ENCODE data around the gene CES5A. TPM values are rescaled to one million over a fixed set of nuclear protein-coding genes. Genes with fewer than 3 reads are reported as not detected.

The CES5A gene
- polyA plus RNA-seq, 2 of the 4 experiments (the other 2 are of a cell fraction): not detected

GRCh38 chr16:55843105-55843395 is 32.1 kb downstream of the CES5A start:
- WGBS (ENCODE audit: missing lambda C conversion rate): 49% methylated on average over 2 of the region's 2 CpGs
- no peak overlapping the region for H3K4me2 ChIP-seq
- ChIA-PET CTCF (no interaction called here), POLR2A (no interaction called here)
- TF ChIP-seq EP300 (IDR thresholded peaks at IDR 0.05): no peak
- H3K4me3 ChIP-seq: no peak overlapping the region
- H3K27ac ChIP-seq: no peak overlapping the region
- no peaks in the 10 kb centered on the region for H3K4me1 ChIP-seq
- no peak for ATAC-seq
- no peaks in the 10 kb centered on the region for H3K9me3 ChIP-seq
- DNase-seq (ENCODE audit: low read depth in 1 of 2, low spot score in 1 of 2): no peak
- no peak for FAIRE-seq

- DNase-seq (ENCODE audit: low read depth in 1 of 2, low spot score in 1 of 2) (peak; percentile 36 to 64), ATAC-seq (peak; percentile 84 to 92; a peak in 5 of 6 replicates), FAIRE-seq (peak; percentile 13)
- H3K4me1 ChIP-seq: no peaks in the 10 kb centered on the region
- ChIA-PET CTCF (interaction anchor here (0.8 to 5.4 kb wide), 14 partner anchors 9 to 476 kb away, joined by 3 to 58 read pairs (median 4); partner anchors contain the start of gene CES1), POLR2A (no interaction called here)
- H3K4me2 ChIP-seq: no peak overlapping the region
- no peaks in the 10 kb centered on the region for H3K9me3 ChIP-seq
- 41% methylated on average over 10 of the region's 11 CpGs for WGBS (ENCODE audit: missing lambda C conversion rate)
- no peak overlapping the region for H3K27ac ChIP-seq
- no peak overlapping the region for H3K4me3 ChIP-seq
- TF ChIP-seq ESRRA (IDR thresholded peaks at IDR 0.05; ENCODE audit: borderline replicate concordance, low read length): no peak
- no peak for TF ChIP-seq BCL3 (IDR thresholded peaks at IDR 0.05)
- TF ChIP-seq FOXS1 (CRISPR knock-in tag; IDR thresholded peaks at IDR 0.05): no peak
- no peak for TF ChIP-seq CHD4 (IDR thresholded peaks at IDR 0.05; ENCODE audit: borderline replicate concordance)
- TF ChIP-seq ZNF302 (CRISPR knock-in tag; IDR thresholded peaks at IDR 0.05): no peak
- no peak for TF ChIP-seq JUN (IDR thresholded peaks at IDR 0.05)
- peak; percentile 76 for TF ChIP-seq CTCF (IDR thresholded peaks at IDR 0.05)
- TF ChIP-seq BHLHE40 (IDR thresholded peaks at IDR 0.05; ENCODE audit: low read depth, low read length): no peak
- no peak for TF ChIP-seq HES2 (IDR thresholded peaks at IDR 0.05)
- TF ChIP-seq SMC3 (IDR thresholded peaks at IDR 0.05): peak; percentile 64
- no peak for TF ChIP-seq NPAS2 (CRISPR knock-in tag; IDR thresholded peaks at IDR 0.05; ENCODE audit: borderline replicate concordance)
- TF ChIP-seq ZFP36 (IDR thresholded peaks at IDR 0.05; ENCODE audit: borderline replicate concordance, partially characterized antibody): no peak
- TF ChIP-seq RAD21 (conservative IDR thresholded peaks at IDR 0.05 in 1 of 2, IDR thresholded peaks at IDR 0.05 in 1 of 2): peak; percentile 82 to 92
- no peak for TF ChIP-seq FOSL2 (IDR thresholded peaks at IDR 0.05)
- TF ChIP-seq FOSL2 (CRISPR knock-in tag; IDR thresholded peaks at IDR 0.05): no peak
- TF ChIP-seq KDM5A (IDR thresholded peaks at IDR 0.05): no peak
- no peak for TF ChIP-seq HEYL (CRISPR knock-in tag; IDR thresholded peaks at IDR 0.05)
These were observed 32.6 kb downstream of the CES5A start for GRCh38 chr16:55842369-55843104.

GRCh38 chr16:55839115-55839514 is 36.1 kb downstream of the CES5A start:
- H3K9me3 ChIP-seq: no peaks in the 10 kb centered on the region
- ATAC-seq (no peak), FAIRE-seq (no peak), DNase-seq (ENCODE audit: low read depth in 1 of 2, low spot score in 1 of 2) (no peak)
- POLR2A ChIA-PET: no interaction called here
- WGBS (ENCODE audit: missing lambda C conversion rate): 49% methylated on average over 2 of the region's 2 CpGs
- CTCF ChIA-PET: interaction anchor here (1.3 to 5.4 kb wide), 4 partner anchors 128 to 374 kb away, joined by 4 to 58 read pairs (median 8); no protein-coding TSS in a partner anchor
- peaks cover 14% of the 10 kb centered on the region for H3K4me1 ChIP-seq
- H3K27ac ChIP-seq: no peak overlapping the region
- H3K4me3 ChIP-seq: no peak overlapping the region
- H3K4me2 ChIP-seq: no peak overlapping the region
- TF ChIP-seq FOXS1 (CRISPR knock-in tag; IDR thresholded peaks at IDR 0.05) (no peak), FOSB (CRISPR knock-in tag; IDR thresholded peaks at IDR 0.05) (no peak), TP53 (CRISPR knock-in tag; IDR thresholded peaks at IDR 0.05) (no peak), HOXB13 (CRISPR knock-in tag; IDR thresholded peaks at IDR 0.05; ENCODE audit: low read depth) (no peak), ESRRA (IDR thresholded peaks at IDR 0.05; ENCODE audit: borderline replicate concordance, low read length) (no peak), ZSCAN20 (CRISPR knock-in tag; IDR thresholded peaks at IDR 0.05) (no peak), MAX (IDR thresholded peaks at IDR 0.05) (no peak), KDM5A (IDR thresholded peaks at IDR 0.05) (no peak), PBX3 (IDR thresholded peaks at IDR 0.05) (no peak), MAFK (IDR thresholded peaks at IDR 0.05; ENCODE audit: partially characterized antibody) (no peak), FOSL2 (IDR thresholded peaks at IDR 0.05) (no peak), FOSL2 (CRISPR knock-in tag; IDR thresholded peaks at IDR 0.05) (no peak)
